Neural cell (in vitro differentiated cells): ENCODE results near the gene IGFBP4. TPM values are rescaled to one million over a fixed set of nuclear protein-coding genes. Genes with fewer than 3 reads are reported as not detected.

ENCODE experiments used
- H2AFZ ChIP-seq: fragments of 200-600, 300-800 bp; sonication (generic), shearing (Covaris generic); 2 replicates; pipeline ENCODE4 v1.6.0; 2014; ENCODE audit warnings: low read depth, mild to moderate bottlenecking, antibody characterized with exemption, low read length, moderate library complexity
- H3F3A ChIP-seq: fragments of 200-600 bp; shearing (Covaris generic); 2 replicates; pipeline ENCODE4 v1.6.1; 2016; ENCODE audit warnings: mild to moderate bottlenecking, moderate library complexity, mixed read lengths, antibody characterized with exemption, low read length; ENCODE audit not compliant: insufficient read depth, poor library complexity, severe bottlenecking
- H3K27ac ChIP-seq: fragments of 200-600, 300-800 bp; sonication (generic), shearing (Covaris generic); 2 replicates; pipeline ENCODE4 v1.5.1; 2014; ENCODE audit warnings: mild to moderate bottlenecking, low read length, moderate library complexity
- H3K27me3 ChIP-seq: fragments of 300-800, 200-600 bp; sonication (generic), shearing (Covaris generic); 2 replicates; pipeline ENCODE4 v1.6.0; 2014; ENCODE audit warnings: mild to moderate bottlenecking, low read depth, low read length, moderate library complexity; ENCODE audit not compliant: insufficient read depth
- H3K36me3 ChIP-seq: fragments of 300-800, 200-600 bp; sonication (generic), shearing (Covaris generic); 2 replicates; pipeline ENCODE4 v1.5.1; 2014; ENCODE audit warnings: mild to moderate bottlenecking, antibody characterized with exemption, low read length, moderate library complexity; ENCODE audit not compliant: insufficient read depth
- H3K4me2 ChIP-seq: fragments of 300-800, 200-600 bp; sonication (generic), shearing (Covaris generic); 2 replicates; pipeline ENCODE4 v1.6.0; 2014; ENCODE audit warnings: mild to moderate bottlenecking, low read length
- H3K4me3 ChIP-seq: fragments of 300-800, 200-600 bp; sonication (generic), shearing (Covaris generic); 2 replicates; pipeline ENCODE4 v1.5.1; 2014; ENCODE audit warnings: mild to moderate bottlenecking, low read length, moderate library complexity
- H3K79me2 ChIP-seq: fragments of 200-600 bp; shearing (Covaris generic); replicated peaks from 2 replicates; pipeline ENCODE4 v1.6.0; 2014; ENCODE audit warnings: mild to moderate bottlenecking, low read length, moderate library complexity; ENCODE audit not compliant: insufficient read depth
- H3K9ac ChIP-seq: fragments of 300-800, 200-600 bp; sonication (generic), shearing (Covaris generic); 2 replicates; pipeline ENCODE4 v1.6.1; 2016; ENCODE audit warnings: mild to moderate bottlenecking, low read length, mixed read lengths
- H3K9me2 ChIP-seq: fragments of 200-600 bp; shearing (Covaris generic); 2 replicates; pipeline ENCODE4 v1.6.1; 2016; ENCODE audit warnings: mild to moderate bottlenecking, low read length, mixed read lengths; ENCODE audit not compliant: insufficient read depth
- H3K9me3 ChIP-seq: fragments of 200-600, 300-800 bp; sonication (generic), shearing (Covaris generic); 2 replicates; pipeline ENCODE4 v1.6.1; 2016; ENCODE audit warnings: mild to moderate bottlenecking, mixed run types, low read length, moderate library complexity, mixed read lengths
- H4K20me1 ChIP-seq: fragments of 200-600 bp; shearing (Covaris generic); 2 replicates; pipeline ENCODE4 v1.6.1; 2016; ENCODE audit warnings: mild to moderate bottlenecking, mixed run types; ENCODE audit not compliant: insufficient read depth
- EP300 ChIP-seq: fragments of 450-650 bp; conservative IDR thresholded peaks from 2 replicates; pipeline ENCODE4 v1.6.1; 2014; ENCODE audit warnings: antibody characterized with exemption, mild to moderate bottlenecking, moderate library complexity; ENCODE audit not compliant: poor library complexity, severe bottlenecking
- EZH2 ChIP-seq: fragments of 200-600, 300-800 bp; shearing (Covaris generic), sonication (generic); IDR thresholded peaks from 2 replicates; pipeline ENCODE4 v1.6.1; 2014; ENCODE audit warnings: antibody characterized with exemption, low read length, borderline replicate concordance, mild to moderate bottlenecking; ENCODE audit not compliant: insufficient read depth, poor library complexity, severe bottlenecking
- MXI1 ChIP-seq: fragments of 450-650 bp; conservative IDR thresholded peaks from 2 replicates; pipeline ENCODE4 v1.6.1; 2014; ENCODE audit warnings: antibody characterized with exemption, mild to moderate bottlenecking; ENCODE audit not compliant: poor library complexity, severe bottlenecking
- POLR2AphosphoS5 ChIP-seq: IDR thresholded peaks from 2 replicates; pipeline ENCODE4 v1.6.1; 2012
- RAD21 ChIP-seq: fragments of 450-650 bp; conservative IDR thresholded peaks from 2 replicates; pipeline ENCODE4 v1.6.1; 2014; ENCODE audit warnings: antibody characterized with exemption, mild to moderate bottlenecking, moderate library complexity
- SMC3 ChIP-seq: fragments of 450-650 bp; conservative IDR thresholded peaks from 2 replicates; pipeline ENCODE4 v1.6.1; 2014; ENCODE audit warnings: antibody characterized with exemption, mild to moderate bottlenecking, moderate library complexity; ENCODE audit not compliant: poor library complexity
- TAF1 ChIP-seq: IDR thresholded peaks from 2 replicates; pipeline ENCODE4 v1.6.1; 2012; ENCODE audit warnings: low read depth
- polyA plus RNA-seq: library from polyadenylated mRNA; depleted of rRNA; stranded (reverse); fragments of >200 nt; gene quantifications from 2 replicates; pipeline ENCODE4 v1.2.3, GENCODE V29; 2014
- TF ChIP-seq, protein P1 (sequence below): fragments of 450-650 bp; IDR thresholded peaks from 2 replicates; pipeline ENCODE4 v1.5.1; 2014; ENCODE audit warnings: antibody characterized with exemption, mild to moderate bottlenecking, moderate library complexity; ENCODE audit not compliant: poor library complexity, severe bottlenecking
- TF ChIP-seq, protein P2 (sequence below): IDR thresholded peaks from 2 replicates; pipeline ENCODE4 v1.6.1; 2012; ENCODE audit warnings: borderline replicate concordance

The IGFBP4 gene
- polyA plus RNA-seq, 1 donor from 2014 or later: 1.3 TPM

DNA sequence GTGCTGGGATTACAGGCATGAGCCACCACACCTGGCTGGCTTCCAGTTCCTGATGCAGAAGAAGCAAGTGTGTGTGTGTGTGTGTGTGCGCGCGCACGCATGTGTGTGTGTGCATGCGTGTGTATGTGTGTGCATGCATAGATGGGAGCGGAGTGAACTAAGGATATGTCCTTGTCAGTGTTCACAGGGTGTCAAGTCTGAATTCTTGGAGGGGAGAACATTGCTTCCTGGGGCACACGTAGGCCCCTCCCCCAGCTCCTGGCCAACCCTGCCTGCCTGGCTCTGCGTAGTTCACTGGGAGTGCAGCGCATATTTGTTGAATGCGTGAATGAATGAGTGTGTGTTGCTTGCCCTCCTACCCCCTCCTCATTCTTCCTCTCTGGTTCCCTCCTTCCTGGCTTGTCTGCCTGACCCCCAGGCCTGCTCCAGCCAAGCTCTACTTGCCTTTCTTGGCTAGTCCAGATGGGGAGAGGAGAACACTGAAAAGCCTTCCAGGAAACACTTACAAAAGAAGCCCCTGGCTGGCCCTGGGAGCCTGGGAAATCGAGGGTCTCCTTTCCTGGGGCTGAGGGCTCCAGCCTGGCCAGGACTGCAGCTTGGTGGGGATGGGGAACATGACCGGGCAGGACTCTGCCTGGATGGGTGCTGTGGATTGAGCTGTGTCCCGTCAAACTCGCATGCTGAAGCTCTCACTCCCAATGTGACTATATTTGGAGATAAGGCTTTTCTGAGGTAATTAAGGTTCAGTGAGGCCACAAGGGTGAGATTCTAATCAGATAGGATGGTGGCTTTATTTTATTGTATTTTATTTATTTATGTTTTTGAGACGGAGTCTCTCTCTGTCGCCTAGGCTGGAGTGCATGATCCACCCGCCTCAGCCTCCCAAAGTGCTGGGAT, 27.9 kb downstream of the IGFBP4 start:
- TF ChIP-seq, protein P1, sequence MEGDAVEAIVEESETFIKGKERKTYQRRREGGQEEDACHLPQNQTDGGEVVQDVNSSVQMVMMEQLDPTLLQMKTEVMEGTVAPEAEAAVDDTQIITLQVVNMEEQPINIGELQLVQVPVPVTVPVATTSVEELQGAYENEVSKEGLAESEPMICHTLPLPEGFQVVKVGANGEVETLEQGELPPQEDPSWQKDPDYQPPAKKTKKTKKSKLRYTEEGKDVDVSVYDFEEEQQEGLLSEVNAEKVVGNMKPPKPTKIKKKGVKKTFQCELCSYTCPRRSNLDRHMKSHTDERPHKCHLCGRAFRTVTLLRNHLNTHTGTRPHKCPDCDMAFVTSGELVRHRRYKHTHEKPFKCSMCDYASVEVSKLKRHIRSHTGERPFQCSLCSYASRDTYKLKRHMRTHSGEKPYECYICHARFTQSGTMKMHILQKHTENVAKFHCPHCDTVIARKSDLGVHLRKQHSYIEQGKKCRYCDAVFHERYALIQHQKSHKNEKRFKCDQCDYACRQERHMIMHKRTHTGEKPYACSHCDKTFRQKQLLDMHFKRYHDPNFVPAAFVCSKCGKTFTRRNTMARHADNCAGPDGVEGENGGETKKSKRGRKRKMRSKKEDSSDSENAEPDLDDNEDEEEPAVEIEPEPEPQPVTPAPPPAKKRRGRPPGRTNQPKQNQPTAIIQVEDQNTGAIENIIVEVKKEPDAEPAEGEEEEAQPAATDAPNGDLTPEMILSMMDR: no peak
- TF ChIP-seq TAF1 (no peak), EZH2 (no peak), RAD21 (no peak), EP300 (no peak), MXI1 (no peak), POLR2AphosphoS5 (no peak), SMC3 (no peak)
- TF ChIP-seq, protein P2, sequence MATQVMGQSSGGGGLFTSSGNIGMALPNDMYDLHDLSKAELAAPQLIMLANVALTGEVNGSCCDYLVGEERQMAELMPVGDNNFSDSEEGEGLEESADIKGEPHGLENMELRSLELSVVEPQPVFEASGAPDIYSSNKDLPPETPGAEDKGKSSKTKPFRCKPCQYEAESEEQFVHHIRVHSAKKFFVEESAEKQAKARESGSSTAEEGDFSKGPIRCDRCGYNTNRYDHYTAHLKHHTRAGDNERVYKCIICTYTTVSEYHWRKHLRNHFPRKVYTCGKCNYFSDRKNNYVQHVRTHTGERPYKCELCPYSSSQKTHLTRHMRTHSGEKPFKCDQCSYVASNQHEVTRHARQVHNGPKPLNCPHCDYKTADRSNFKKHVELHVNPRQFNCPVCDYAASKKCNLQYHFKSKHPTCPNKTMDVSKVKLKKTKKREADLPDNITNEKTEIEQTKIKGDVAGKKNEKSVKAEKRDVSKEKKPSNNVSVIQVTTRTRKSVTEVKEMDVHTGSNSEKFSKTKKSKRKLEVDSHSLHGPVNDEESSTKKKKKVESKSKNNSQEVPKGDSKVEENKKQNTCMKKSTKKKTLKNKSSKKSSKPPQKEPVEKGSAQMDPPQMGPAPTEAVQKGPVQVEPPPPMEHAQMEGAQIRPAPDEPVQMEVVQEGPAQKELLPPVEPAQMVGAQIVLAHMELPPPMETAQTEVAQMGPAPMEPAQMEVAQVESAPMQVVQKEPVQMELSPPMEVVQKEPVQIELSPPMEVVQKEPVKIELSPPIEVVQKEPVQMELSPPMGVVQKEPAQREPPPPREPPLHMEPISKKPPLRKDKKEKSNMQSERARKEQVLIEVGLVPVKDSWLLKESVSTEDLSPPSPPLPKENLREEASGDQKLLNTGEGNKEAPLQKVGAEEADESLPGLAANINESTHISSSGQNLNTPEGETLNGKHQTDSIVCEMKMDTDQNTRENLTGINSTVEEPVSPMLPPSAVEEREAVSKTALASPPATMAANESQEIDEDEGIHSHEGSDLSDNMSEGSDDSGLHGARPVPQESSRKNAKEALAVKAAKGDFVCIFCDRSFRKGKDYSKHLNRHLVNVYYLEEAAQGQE: no peak
- H4K20me1 ChIP-seq: no peaks in the 10 kb centered on the region
- H3K4me3 ChIP-seq: no peak overlapping the region
- no peaks in the 10 kb centered on the region for H3K9me2 ChIP-seq
- H3F3A ChIP-seq: no peaks in the 10 kb centered on the region
- no peak overlapping the region for H3K4me2 ChIP-seq
- H3K27me3 ChIP-seq: no peaks in the 10 kb centered on the region
- H2AFZ ChIP-seq: no peak overlapping the region
- no peaks in the 10 kb centered on the region for H3K79me2 ChIP-seq
- H3K9me3 ChIP-seq: peaks cover 3% of the 10 kb centered on the region
- no peaks in the 10 kb centered on the region for H3K36me3 ChIP-seq
- H3K9ac ChIP-seq: no peak overlapping the region
- no peak overlapping the region for H3K27ac ChIP-seq

DNA sequence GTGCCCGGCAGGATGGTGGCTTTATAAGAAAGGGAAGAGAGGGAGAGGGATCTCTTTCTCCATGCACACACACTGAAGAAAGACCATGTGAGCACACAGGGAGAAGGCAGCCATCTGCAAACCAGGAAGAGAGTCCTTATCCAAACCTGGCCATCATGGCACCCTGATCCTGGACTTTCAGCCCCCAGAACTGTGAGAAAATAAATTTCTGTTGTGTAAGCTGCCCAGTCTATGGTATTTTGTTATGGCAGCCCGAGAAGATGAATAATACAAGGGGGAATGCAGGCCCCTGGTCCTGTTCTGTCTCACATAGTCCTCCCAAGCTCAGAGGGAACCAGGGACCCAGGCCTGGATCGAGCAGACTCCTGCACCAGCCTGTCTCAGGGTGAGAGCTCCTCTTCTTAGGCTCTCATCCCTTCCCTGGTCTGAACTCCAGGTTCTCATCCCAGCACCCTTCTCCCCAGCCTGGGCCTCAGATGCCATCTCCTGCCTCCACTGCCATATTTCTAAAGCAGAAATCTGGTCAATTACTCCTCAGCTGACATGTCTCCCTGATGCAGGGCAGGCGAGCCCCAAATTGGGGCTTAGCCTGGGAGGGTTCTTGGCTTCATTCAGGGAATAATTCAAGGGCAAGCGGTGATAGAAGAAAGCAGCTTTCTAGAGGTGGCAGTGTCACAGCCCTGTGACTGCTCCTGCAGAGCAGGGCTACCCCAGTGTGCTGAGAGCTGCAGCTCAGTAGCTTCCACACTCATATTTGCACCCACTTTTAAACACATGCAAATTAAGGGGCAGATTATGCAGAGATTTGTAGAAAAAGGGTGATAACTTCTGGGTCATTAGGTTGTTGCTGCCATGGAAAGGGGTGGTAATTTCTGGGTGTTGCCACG, 28.8 kb downstream of the IGFBP4 start:
- H3K27me3 ChIP-seq: no peaks in the 10 kb centered on the region
- no peaks in the 10 kb centered on the region for H3K79me2 ChIP-seq
- no peaks in the 10 kb centered on the region for H4K20me1 ChIP-seq
- no peak for TF ChIP-seq RAD21
- no peak for TF ChIP-seq EZH2
- no peak for TF ChIP-seq SMC3
- TF ChIP-seq TAF1: no peak
- TF ChIP-seq EP300: no peak
- TF ChIP-seq, protein P1: no peak
- TF ChIP-seq POLR2AphosphoS5: no peak
- TF ChIP-seq, protein P2: no peak
- no peak for TF ChIP-seq MXI1
- no peaks in the 10 kb centered on the region for H3K36me3 ChIP-seq
- H3K4me2 ChIP-seq: no peak overlapping the region
- H3K4me3 ChIP-seq: no peak overlapping the region
- H3K9ac ChIP-seq: no peak overlapping the region
- no peaks in the 10 kb centered on the region for H3K9me2 ChIP-seq
- H3F3A ChIP-seq: no peaks in the 10 kb centered on the region
- H2AFZ ChIP-seq: no peak overlapping the region
- peaks cover 3% of the 10 kb centered on the region for H3K9me3 ChIP-seq
- H3K27ac ChIP-seq: no peak overlapping the region
